Fibroblast of the aortic adventitia (primary cell): ENCODE results near the gene SRCAP. TPM values are rescaled to one million over a fixed set of nuclear protein-coding genes. Genes with fewer than 3 reads are reported as not detected.

ENCODE experiments used
- DNase-seq: peaks from one replicate; pipeline ENCODE4 v3.0.0-alpha.2; 2010; ENCODE audit warnings: low read depth
- H3K4me3 ChIP-seq: 2 replicates; pipeline ENCODE4 v1.5.1; 2011; ENCODE audit warnings: low read depth, mild to moderate bottlenecking, control low read depth, low read length, moderate library complexity
- total RNA-seq: library from RNA; depleted of rRNA; stranded (reverse); fragments of >200 nt; gene quantifications from 2 replicates; pipeline ENCODE4 v1.2.3, GENCODE V29; 2012; ENCODE audit warnings: low replicate concordance
- TF ChIP-seq, protein P1 (sequence below): IDR thresholded peaks from 2 replicates; pipeline ENCODE4 v1.5.1; 2011; ENCODE audit warnings: mild to moderate bottlenecking, low read length, control low read depth, inconsistent platforms; ENCODE audit not compliant: insufficient read depth

SRCAP gene
- total RNA-seq, 1 donor: 21.9 TPM

DNA sequence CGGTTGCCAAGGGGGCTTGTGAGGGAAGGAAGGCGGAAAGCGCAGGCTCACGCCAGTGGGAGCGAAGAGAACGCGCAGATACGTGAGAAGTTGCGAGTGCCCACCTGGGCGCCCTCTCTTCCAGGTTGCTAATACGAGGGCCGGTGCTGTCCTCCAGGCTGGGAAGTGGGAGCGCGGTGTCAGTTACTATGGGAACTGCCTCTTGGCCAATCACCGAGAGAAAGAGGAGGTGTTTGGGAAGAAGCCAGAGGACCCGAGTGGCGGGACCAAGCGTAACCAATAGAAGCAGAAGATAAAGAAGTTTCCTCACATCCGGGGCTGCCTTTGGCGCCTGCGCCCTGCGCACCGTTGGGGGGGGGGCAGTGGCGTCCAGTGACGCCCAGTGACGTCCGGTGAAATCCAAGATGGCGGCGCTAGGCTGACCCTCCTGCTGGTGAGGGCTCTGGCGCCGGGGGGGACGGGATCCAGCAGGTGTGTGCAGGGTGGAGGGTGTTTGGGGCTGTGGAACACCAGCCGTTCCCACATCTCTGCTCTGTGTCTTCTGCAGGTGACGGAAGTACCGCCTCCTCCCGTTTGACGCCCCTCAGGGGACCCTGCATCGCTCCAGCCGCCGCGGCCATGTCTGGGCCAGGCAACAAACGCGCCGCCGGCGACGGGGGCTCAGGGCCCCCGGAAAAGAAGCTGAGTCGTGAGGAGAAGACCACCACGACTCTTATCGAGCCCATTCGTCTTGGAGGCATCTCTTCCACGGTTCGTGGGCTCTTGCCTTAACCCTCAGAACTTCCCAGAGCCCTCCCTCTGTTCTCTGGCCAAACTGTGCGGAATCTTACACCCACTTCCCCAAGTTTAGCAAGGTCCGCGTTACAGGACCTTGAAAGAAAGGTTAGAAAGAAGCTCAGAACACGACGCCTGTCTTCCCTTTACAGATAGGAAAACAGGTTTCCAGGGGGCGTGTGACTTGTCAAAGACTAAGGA lies 63.2 kb downstream of the SRCAP start, which contains the start of the genes CFAP119 and RNF40:
Gene CFAP119 (minus strand): TSS at position 135 of the 975 bp plus-strand sequence. CDS start 314 bp downstream, outside the sequence.
Gene RNF40 (plus strand): TSS at position 395 of the 975 bp plus-strand sequence. CDS start 224 bp downstream, at position 619.
- peak; percentile 98 for DNase-seq
- peak within 1 kb of the TSS; percentile 95 for H3K4me3 ChIP-seq
- TF ChIP-seq, protein P1, sequence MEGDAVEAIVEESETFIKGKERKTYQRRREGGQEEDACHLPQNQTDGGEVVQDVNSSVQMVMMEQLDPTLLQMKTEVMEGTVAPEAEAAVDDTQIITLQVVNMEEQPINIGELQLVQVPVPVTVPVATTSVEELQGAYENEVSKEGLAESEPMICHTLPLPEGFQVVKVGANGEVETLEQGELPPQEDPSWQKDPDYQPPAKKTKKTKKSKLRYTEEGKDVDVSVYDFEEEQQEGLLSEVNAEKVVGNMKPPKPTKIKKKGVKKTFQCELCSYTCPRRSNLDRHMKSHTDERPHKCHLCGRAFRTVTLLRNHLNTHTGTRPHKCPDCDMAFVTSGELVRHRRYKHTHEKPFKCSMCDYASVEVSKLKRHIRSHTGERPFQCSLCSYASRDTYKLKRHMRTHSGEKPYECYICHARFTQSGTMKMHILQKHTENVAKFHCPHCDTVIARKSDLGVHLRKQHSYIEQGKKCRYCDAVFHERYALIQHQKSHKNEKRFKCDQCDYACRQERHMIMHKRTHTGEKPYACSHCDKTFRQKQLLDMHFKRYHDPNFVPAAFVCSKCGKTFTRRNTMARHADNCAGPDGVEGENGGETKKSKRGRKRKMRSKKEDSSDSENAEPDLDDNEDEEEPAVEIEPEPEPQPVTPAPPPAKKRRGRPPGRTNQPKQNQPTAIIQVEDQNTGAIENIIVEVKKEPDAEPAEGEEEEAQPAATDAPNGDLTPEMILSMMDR: no peak

DNA sequence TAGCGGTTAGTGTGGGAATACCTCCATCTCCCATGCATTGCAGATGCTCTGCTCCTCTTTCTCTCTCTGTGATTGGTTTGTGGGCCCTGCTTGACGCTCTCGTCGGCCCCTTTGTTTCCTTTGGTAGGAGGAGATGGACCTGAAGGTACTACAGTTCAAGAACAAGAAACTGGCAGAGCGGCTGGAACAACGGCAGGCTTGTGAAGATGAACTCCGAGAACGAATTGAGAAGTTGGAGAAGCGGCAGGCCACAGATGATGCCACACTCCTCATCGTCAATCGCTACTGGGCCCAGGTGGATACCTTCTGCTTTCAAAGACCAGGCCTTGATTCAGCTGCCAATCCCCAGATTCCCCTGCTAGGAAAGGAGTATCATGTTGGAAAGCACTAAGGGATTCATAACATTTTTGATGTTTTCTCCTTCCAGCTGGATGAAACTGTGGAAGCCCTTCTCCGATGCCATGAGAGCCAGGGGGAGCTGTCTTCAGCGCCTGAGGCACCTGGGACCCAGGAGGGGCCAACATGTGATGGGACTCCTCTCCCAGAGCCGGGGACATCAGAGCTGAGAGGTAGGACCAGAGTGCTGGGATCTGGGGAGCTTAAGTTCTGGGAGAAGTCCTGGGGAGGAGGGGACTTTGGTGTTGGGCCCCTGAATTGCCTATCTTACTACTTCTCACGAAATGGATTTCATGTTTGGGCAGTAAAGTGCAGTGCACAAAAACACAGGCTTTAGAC lies 64.2 kb downstream of the SRCAP start:
- DNase-seq: no peak
- TF ChIP-seq, protein P1: no peak
- H3K4me3 ChIP-seq: peak overlapping the region; percentile 95

DNA sequence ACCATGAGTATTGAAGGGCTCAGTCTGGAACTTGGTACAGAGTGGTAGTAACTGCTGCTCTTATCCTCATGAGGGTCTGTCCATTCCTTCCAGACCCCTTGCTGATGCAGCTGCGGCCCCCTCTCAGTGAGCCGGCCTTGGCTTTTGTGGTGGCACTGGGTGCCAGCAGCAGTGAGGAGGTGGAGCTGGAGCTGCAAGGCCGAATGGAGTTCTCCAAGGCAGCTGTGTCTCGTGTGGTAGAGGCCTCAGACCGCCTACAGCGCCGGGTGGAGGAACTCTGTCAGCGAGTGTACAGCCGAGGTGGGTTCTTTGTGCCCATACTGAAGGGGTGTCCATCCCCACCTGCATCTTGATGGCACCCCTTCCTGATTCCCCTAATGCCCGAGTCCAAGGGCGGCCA lies 65.1 kb downstream of the SRCAP start:
- no peak overlapping the region for H3K4me3 ChIP-seq
- DNase-seq: no peak
- TF ChIP-seq, protein P1: no peak

DNA sequence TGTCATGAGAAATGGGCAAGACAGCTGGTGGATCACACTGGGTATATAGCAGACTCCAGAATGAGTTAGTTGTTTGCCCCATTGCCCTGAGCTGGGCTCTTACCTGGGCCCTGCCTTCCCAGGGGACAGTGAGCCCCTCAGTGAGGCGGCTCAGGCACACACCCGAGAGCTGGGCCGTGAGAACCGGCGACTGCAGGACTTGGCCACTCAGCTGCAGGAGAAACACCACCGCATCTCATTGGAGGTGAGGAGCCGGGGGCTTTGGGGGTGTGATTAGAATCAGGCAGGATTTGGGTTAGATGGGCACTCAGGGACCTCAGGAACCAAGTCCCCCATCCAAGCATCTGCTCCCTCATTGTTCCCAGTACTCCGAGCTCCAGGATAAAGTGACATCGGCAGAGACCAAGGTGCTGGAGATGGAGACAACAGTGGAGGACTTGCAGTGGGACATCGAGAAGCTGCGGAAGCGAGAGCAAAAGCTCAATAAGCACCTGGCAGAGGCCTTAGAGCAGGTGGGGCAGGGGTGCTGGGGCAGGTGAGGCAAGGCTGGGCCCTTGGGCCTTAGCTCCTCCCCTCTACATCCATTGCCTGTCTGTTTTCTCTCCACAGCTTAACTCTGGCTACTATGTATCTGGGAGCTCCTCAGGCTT lies 66.0 kb downstream of the SRCAP start:
- H3K4me3 ChIP-seq: no peak overlapping the region
- TF ChIP-seq, protein P1: no peak
- no peak for DNase-seq

DNA sequence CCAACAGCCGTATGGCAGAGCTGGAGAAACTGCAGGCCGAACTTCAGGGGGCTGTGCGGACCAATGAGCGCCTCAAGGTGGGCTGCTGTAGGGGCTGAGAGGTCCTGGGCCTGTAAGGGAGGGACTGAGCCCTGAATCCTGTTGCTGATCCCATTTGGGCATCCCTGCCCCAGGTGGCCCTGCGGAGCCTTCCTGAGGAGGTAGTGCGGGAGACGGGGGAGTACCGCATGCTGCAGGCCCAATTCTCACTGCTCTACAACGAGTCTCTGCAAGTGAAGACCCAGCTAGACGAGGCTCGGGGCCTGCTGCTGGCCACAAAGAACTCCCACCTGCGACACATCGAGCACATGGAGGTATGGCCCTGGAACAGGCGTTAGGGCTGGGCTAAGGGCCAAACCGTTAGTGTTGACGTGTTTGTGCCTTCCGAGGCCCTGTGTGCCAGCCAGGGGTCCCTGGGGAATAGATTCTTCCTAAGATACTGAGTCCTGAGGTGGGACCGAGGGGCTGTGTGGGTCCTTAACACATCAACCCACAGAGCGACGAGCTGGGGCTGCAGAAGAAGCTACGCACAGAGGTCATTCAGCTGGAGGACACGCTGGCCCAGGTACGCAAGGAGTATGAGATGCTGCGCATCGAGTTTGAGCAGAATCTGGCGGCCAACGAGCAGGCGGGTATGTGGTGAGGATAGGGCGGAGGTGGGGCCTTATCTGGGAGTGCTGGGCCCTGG lies 67.4 kb downstream of the SRCAP start:
- DNase-seq: no peak
- no peak overlapping the region for H3K4me3 ChIP-seq
- TF ChIP-seq, protein P1: no peak

DNA sequence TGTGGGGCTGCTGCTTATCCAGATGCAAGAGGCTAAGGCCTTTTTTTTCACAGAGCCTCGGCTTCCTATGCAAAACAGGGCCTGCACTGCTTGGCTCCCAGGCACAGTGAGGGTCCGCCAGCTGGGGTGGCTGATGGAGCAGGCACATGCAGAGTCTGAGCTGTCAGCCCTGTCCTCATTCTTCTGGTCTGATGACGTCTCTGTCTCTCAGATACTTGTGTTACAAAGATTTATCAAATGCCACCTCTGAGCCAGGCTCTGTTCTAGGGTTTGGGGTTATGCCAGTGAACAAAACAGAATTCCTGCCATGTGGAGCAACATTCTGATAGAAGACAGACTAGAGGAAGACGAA lies 67.9 kb downstream of the SRCAP start:
- TF ChIP-seq, protein P1: no peak
- DNase-seq: no peak
- no peak overlapping the region for H3K4me3 ChIP-seq
